ENCODE data around the gene SNAI3. TPM values are rescaled to one million over a fixed set of nuclear protein-coding genes. Genes with fewer than 3 reads are reported as not detected.

Gene SNAI3
- under 0.01 TPM in 1 of 2 replicates, not detected in the other for total RNA-seq

DNA sequence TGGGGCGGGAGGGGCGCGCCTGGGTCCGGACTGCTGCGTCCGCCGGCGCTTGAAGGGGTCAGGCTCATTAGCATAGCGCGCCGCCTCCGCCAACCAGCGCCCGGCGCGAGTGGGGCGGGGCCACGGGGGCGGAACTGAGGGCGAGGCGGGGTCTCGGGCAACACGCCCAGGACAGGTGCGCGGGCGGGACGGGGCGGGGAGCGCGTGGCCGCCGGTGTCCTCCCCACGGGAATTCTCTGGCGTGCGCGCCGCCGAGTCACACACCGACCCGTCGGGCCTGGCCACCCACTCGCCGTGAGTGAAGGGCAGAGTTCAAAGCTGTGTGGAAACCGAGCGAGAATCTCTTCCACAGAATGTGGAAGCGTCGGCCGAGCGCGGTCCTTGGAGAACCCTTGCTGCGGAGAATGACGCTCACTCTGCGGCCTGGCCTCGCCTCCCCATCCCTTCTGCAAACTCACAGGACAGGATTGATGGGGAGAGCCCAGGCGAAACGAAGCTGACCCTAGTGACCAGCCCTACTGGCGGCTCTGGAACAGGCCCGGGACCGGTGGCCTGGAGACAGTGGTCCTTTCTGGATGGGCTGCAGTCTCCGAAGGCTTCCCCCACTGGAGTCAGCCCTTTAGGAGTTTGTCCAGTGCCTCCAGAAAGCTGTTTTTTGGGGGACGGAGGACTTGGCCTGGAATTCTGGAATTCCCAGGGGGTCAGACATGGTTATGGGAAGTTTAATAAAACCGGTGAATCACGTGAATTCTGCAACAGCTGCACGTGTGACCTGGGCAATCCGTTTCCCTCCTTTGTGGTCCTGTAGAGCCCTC is at the start of gene SNAI3:
TSS of gene SNAI3 (minus strand) at position 69 of the 815 bp plus-strand sequence. CDS start 101 bp downstream, outside the sequence.

DNA sequence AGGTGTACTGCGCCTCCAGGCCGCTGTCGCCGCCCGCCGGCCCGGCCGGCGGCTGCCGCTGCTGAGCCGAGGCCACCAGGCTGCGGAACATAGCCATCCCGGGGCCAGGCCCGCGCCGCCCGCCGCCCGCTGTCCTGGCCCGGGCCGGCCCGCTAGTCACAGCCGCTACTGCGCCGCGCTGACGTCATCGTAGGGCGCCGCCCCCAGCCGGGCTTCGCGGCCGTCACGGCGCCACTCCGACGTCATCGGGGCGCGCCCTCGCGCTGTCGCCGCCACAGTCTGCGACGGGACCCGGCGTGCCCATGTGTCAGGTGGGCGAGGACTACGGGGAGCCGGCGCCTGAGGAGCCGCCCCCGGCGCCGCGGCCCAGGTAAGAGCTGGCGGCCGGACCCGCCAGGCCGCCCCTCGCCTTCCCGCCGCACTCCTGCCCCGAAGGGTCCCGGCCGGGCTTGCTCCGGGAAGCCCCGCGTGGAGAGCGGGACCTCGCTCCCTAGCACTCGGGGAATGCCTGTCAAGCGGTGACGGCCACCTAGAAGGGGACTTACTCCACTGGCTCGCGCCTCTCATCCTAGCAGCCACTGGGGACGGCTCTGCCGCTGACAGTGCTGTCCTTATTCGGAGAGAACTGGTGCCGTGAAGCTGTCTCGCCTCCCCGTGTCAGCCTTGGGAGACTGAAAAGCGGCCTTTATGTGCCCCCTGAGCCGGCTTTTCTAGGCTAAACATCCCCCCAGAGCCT is 20.1 kb upstream of the SNAI3 start, which contains the start of the genes CTU2 and RNF166:
TSS of gene CTU2 (plus strand) at position 275 of the 736 bp plus-strand sequence. CDS start at position 303, 28 bp downstream.
TSS of gene RNF166 (minus strand) at position 180 of the 736 bp plus-strand sequence. CDS start at position 97, 83 bp downstream.

DNA sequence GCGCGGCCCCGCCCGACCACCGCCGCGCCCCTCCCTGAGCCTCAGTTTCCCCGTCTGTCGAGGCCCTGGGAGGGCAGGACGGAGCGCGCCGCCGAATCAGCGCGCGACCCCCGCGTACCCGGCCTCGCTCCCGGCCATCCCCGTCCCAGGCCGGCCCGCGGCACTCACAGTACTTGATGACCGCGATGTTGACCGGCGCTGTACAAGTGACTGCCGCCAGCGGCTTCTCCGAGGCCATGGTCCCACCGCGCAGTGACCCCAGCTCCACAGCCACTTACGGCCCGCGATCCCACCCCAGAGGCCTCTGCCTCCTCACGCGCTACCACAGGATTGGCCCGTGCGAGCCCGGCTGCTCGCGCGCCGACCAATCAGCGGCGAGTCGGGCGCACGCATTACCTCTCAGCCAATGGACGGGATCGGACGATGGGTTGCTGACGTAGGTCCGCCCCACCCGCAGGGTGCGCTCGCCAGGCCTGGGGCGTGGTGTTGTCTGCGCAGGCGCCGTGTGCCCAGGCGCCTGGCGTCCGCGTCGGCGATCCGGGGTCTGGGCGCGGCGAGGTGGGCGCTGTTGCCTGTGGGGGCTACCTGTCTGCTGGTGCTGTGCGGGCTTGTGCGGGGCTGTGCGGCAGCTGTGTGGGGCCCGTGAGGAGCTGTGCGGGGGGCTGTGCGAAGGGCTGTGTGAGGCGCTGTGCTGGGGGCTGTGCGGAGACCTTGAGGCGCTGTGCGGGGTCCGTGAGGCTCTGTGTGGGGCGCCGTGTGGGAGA is 23.3 kb downstream of the SNAI3 start, which contains the start of gene MVD:
TSS of gene MVD (minus strand) at position 249 of the 764 bp plus-strand sequence. CDS start at position 238, 11 bp downstream.

DNA sequence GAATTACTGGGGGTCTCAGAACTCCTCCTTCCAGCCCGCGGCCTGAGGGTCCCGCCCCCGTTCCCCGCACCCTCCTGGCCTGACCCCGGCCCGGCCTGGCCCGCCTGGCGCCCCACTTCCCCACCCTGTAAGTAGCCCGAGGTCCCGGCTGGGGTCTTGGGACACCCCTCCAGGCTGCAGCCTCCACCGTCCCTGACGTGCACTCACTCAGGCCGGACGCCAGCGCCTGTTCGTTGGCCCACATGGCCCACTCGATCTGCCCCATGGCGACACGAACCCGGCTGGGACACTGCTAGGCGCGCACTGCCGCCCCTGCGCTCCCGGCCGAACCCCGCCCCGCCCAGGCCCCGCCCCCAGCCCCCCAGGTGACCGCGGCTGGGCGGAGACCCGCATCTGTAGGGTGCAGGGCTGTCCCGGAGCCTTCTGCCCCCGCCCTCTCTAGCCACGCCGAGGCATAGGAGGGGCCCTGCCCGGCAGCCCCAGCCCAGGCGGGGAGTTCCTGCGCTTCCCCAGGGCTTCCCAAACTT is 35.5 kb downstream of the SNAI3 start, which contains the start of gene CYBA:
TSS of gene CYBA (minus strand) at position 305 of the 527 bp plus-strand sequence. CDS start at position 265, 40 bp downstream.

DNA sequence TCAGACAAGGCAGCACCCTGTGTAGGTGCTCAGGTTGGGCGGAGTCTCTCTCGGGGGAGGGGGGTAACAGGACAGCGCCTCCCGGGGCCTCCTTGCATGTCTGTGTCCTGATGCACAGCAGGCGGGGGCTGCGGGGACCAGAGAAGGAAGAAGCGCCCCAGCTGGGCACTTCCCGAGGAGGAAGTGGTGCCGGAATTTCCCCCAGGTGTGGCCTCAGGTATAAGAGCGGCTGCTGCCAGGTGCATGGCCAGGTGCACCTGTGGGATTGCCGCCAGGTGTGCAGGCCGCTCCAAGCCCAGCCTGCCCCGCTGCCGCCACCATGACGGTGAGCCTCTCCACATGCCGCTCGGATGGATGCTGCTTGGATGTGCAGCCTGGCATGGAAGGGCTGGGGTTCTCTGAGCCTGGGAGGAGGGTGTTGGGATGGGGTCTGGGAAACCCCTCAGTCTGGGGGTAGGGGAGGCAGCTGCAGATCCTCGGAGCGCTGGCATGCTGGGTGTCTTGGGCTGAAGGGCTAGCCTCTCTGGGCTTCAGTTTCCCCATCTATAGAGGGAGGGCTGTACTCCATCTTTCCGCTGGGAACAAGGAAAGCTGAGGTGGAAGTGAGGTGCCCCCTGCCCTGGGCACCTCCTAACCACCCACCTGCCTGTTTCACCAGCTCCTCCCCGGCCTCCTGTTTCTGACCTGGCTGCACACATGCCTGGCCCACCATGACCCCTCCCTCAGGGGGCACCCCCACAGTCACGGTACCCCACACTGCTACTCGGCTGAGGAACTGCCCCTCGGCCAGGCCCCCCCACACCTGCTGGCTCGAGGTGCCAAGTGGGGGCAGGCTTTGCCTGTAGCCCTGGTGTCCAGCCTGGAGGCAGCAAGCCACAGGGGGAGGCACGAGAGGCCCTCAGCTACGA is 47.7 kb downstream of the SNAI3 start, which contains the start of gene IL17C:
TSS of gene IL17C (plus strand) at position 250 of the 908 bp plus-strand sequence. CDS start at position 320, 70 bp downstream.

Other genes with a start within 250 kb of the SNAI3 start
- gene ZFPM1, start 233.2 kb downstream of the SNAI3 start, total RNA-seq, result 1.7 and 1.9 TPM in 2 replicates
- gene ZC3H18, start 116.1 kb downstream of the SNAI3 start, total RNA-seq, result 6.0 and 12.3 TPM in 2 replicates
- 2.2 TPM in 1 of 2 replicates, not detected in the other for gene IL17C, start 47.9 kb downstream of the SNAI3 start, total RNA-seq
- gene CYBA, start 35.5 kb downstream of the SNAI3 start, total RNA-seq, result 103 and 283 TPM in 2 replicates
- 78.0 and 110 TPM in 2 replicates for gene MVD, start 23.4 kb downstream of the SNAI3 start, total RNA-seq
- gene RNF166, start 19.9 kb upstream of the SNAI3 start, total RNA-seq, result 9.2 and 18.5 TPM in 2 replicates
- 18.8 and 23.0 TPM in 2 replicates for gene CTU2, start 20.0 kb upstream of the SNAI3 start, total RNA-seq
- 121 and 174 TPM in 2 replicates for gene PIEZO1, start 98.7 kb upstream of the SNAI3 start, total RNA-seq
- gene CDT1, start 117.3 kb upstream of the SNAI3 start, total RNA-seq, result 2.1 and 5.3 TPM in 2 replicates
- 128 and 185 TPM in 2 replicates for gene APRT, start 125.4 kb upstream of the SNAI3 start, total RNA-seq
- 18.8 and 19.2 TPM in 2 replicates for gene GALNS, start 170.4 kb upstream of the SNAI3 start, total RNA-seq
- gene TRAPPC2L, start 170.6 kb upstream of the SNAI3 start, total RNA-seq, result 36.4 and 48.8 TPM in 2 replicates
- gene PABPN1L, start 180.2 kb upstream of the SNAI3 start, total RNA-seq, result not detected in 2 replicates

All from tracheal epithelial cell (primary cell).